Measurements from ENCODE around the gene ZBTB44.

DNA sequence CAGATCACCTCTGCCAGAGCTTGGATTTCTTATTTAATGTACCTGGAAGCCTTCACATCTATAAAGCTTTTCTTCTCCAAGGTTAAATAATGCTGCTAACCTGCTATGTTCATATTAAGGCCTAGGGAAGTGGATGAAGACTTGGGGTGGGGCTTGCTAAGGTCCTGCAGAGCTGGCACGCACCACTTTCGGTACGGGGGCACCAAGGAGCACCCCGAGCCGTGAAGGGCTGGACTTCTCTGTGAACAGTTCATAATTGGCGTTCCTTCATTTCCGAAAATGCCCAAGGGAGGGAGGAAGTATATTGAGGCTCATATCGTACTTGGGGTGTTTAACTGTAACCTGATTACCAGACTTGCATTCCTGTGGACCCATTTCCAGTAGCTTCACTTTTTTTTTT, 95.6 kb downstream of the ZBTB44 start:
- no peak for TF ChIP-seq TEAD4 (IDR thresholded peaks at IDR 0.05; ENCODE audit: borderline replicate concordance, insufficient read depth)
- TF ChIP-seq, protein P1, sequence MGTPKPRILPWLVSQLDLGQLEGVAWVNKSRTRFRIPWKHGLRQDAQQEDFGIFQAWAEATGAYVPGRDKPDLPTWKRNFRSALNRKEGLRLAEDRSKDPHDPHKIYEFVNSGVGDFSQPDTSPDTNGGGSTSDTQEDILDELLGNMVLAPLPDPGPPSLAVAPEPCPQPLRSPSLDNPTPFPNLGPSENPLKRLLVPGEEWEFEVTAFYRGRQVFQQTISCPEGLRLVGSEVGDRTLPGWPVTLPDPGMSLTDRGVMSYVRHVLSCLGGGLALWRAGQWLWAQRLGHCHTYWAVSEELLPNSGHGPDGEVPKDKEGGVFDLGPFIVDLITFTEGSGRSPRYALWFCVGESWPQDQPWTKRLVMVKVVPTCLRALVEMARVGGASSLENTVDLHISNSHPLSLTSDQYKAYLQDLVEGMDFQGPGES (IDR thresholded peaks at IDR 0.05; ENCODE audit: low read depth, low read length) = no peak
- TF ChIP-seq, protein P2, sequence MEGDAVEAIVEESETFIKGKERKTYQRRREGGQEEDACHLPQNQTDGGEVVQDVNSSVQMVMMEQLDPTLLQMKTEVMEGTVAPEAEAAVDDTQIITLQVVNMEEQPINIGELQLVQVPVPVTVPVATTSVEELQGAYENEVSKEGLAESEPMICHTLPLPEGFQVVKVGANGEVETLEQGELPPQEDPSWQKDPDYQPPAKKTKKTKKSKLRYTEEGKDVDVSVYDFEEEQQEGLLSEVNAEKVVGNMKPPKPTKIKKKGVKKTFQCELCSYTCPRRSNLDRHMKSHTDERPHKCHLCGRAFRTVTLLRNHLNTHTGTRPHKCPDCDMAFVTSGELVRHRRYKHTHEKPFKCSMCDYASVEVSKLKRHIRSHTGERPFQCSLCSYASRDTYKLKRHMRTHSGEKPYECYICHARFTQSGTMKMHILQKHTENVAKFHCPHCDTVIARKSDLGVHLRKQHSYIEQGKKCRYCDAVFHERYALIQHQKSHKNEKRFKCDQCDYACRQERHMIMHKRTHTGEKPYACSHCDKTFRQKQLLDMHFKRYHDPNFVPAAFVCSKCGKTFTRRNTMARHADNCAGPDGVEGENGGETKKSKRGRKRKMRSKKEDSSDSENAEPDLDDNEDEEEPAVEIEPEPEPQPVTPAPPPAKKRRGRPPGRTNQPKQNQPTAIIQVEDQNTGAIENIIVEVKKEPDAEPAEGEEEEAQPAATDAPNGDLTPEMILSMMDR (IDR thresholded peaks at IDR 0.05) = no peak
- no peak for TF ChIP-seq ELF1 (IDR thresholded peaks at IDR 0.05)
- TF ChIP-seq, protein P3, sequence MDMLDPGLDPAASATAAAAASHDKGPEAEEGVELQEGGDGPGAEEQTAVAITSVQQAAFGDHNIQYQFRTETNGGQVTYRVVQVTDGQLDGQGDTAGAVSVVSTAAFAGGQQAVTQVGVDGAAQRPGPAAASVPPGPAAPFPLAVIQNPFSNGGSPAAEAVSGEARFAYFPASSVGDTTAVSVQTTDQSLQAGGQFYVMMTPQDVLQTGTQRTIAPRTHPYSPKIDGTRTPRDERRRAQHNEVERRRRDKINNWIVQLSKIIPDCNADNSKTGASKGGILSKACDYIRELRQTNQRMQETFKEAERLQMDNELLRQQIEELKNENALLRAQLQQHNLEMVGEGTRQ (IDR thresholded peaks at IDR 0.05; ENCODE audit: borderline replicate concordance, low read depth, low read length) = no peak
- TF ChIP-seq SIN3A (IDR thresholded peaks at IDR 0.05; ENCODE audit: borderline replicate concordance, low read depth, low read length) = no peak
- TF ChIP-seq POLR2AphosphoS5 (IDR thresholded peaks at IDR 0.05; ENCODE audit: low read depth, low read length) = no peak
- TF ChIP-seq RAD21 (IDR thresholded peaks at IDR 0.05; ENCODE audit: low read length) = no peak
- TF ChIP-seq EP300 (IDR thresholded peaks at IDR 0.05; ENCODE audit: borderline replicate concordance in 1 of 2, low read depth in 1 of 2, low read length in 1 of 2) = no peak
- TF ChIP-seq EZH2phosphoT487 (IDR thresholded peaks at IDR 0.05; ENCODE audit: borderline replicate concordance, low read depth) = no peak
- TF ChIP-seq SMC3 (IDR thresholded peaks at IDR 0.05; ENCODE audit: low read depth, low read length) = no peak

Measured in SK-N-SH (cell line).